HG02884 (cell line): ENCODE results near the gene CHMP2B.
A peak's percentile ranks its signal among the peaks of the same experiment; 100 is the strongest.
"Not testable (repeated sequence)": the region's sequence is repeated elsewhere in the genome, so short reads cannot be mapped to it uniquely, and the experiment has no call there.

Experiments used
- ATAC-seq: cut with Tn5 transposase; IDR thresholded peaks from one replicate; pipeline ENCODE4 v1.9.1; 2021; ENCODE audit warnings: mild to moderate bottlenecking, moderate library complexity; ENCODE audit not compliant: unreplicated experiment

The CHMP2B gene

GRCh38 chr3:87228316-87228715 lies 1.2 kb downstream of the CHMP2B start:
- ATAC-seq = no peak

- ATAC-seq = no peak
Measured at GRCh38 chr3:87229113-87229512, 2.0 kb downstream of the CHMP2B start.

- no peak for ATAC-seq
Measured at GRCh38 chr3:87233805-87234204, 6.7 kb downstream of the CHMP2B start.

GRCh38 chr3:87236093-87236492 lies 9.0 kb downstream of the CHMP2B start:
- ATAC-seq = no peak

GRCh38 chr3:87246662-87247429 lies 19.7 kb downstream of the CHMP2B start:
- no peak for ATAC-seq

- no peak for ATAC-seq
Measured at GRCh38 chr3:87247430-87247773, 20.3 kb downstream of the CHMP2B start.

GRCh38 chr3:87248231-87248630 lies 21.1 kb downstream of the CHMP2B start:
- ATAC-seq = not testable (repeated sequence)

GRCh38 chr3:87248831-87249230 lies 21.7 kb downstream of the CHMP2B start:
- no peak for ATAC-seq

GRCh38 chr3:87250009-87250408 lies 22.9 kb downstream of the CHMP2B start:
- no peak for ATAC-seq

- ATAC-seq = peak; percentile 76
Measured at GRCh38 chr3:87260270-87260669, 33.2 kb downstream of the CHMP2B start.

- ATAC-seq = no peak
Measured at GRCh38 chr3:87261925-87262324, 34.8 kb downstream of the CHMP2B start.

GRCh38 chr3:87267953-87268645 lies 41.0 kb downstream of the CHMP2B start:
- no peak for ATAC-seq

GRCh38 chr3:87268646-87269211 lies 41.6 kb downstream of the CHMP2B start:
- ATAC-seq = no peak

GRCh38 chr3:87269723-87270122 lies 42.6 kb downstream of the CHMP2B start:
- ATAC-seq = no peak

GRCh38 chr3:87270908-87271700 lies 44.0 kb downstream of the CHMP2B start:
- ATAC-seq = no peak

- ATAC-seq = peak; percentile 95
Measured at GRCh38 chr3:87272718-87273341, 45.7 kb downstream of the CHMP2B start.

- ATAC-seq = no peak
Measured at GRCh38 chr3:87276484-87276883, 49.4 kb downstream of the CHMP2B start, which contains the start of gene POU1F1. POU1F1 (minus strand) TSS chr3:87276584; CDS start chr3:87276462, 122 bp downstream.

GRCh38 chr3:87287011-87287410 lies 59.9 kb downstream of the CHMP2B start:
- ATAC-seq = peak; percentile 98

GRCh38 chr3:87288446-87288845 lies 61.3 kb downstream of the CHMP2B start:
- ATAC-seq = no peak

- peak; percentile 85 for ATAC-seq
Measured at GRCh38 chr3:87298111-87298718, 71.1 kb downstream of the CHMP2B start.
